ENCODE data around the gene CNDP1. TPM values are rescaled to one million over a fixed set of nuclear protein-coding genes. Genes with fewer than 3 reads are reported as not detected.
"Not testable (repeated sequence)": the region's sequence is repeated elsewhere in the genome, so short reads cannot be mapped to it uniquely, and the experiment has no call there.

CNDP1 gene
- total RNA-seq, 1 donor from 2014 or later = 0.25 TPM

DNA sequence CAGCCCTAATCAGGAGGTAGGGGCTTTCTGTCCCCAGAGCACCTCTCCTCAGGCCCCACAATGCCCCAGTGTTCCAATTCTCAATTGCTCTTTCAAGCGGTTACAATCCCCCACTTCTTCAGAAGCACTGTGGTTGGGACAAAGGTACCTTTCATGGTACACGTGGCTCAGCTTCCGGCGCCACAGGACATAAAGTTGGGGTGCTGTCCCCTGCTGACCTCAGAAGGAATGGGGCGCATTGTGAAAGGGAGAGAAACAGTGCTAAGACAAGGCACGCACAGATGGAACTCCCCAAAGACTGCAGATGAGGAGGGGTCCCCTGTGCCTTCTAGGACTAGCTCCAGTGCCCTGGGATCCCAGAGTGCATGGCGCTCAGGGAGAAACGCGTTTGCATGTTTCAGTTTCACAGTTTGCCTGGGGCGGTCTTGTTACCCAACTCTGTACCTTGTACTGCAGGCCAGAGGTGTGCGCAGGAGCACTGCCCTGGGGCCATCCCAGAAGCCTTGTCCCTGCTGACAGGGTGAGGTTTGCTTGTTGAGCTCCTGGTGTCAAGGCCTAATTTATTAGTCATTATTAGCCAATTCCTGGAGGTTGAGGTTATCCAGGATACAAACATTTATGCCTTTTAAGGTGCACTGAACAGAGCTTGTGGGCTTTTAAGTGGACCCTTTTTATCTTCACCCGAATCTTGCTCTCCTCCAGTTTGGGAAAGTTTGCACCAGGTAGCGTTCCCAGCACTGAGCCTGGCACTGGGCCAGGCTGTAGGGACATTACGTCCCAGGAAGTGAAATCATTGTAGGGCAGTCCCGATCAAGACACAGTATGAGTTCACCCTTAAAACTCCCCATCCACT lies 7.6 kb downstream of the CNDP1 start:
- intact Hi-C loops (cut with micrococcal nuclease) = no loop called here

- intact Hi-C loops (cut with micrococcal nuclease) = no loop called here
Measured at GRCh38 chr18:74544898-74545297, 10.6 kb downstream of the CNDP1 start.

DNA sequence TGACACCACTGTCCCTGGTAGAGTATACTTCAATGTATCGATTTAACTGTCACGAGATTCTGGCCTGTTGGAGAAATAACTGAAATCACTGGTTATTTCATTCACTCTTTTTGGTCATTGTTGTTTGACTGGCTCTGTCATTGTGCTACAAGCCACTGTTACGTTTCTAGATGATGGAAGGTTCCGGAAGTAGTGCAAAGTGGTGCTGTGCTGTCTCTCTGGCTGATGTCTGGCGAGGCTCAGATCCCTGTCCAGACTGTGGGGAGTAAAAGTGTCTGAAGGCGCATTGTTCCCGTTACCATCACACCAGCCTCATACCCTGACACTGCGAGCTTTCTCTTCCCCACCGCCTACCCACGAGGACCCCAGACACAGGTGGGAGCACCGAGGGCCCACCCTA lies 11.7 kb downstream of the CNDP1 start:
- intact Hi-C loops (cut with micrococcal nuclease) = no loop called here

DNA sequence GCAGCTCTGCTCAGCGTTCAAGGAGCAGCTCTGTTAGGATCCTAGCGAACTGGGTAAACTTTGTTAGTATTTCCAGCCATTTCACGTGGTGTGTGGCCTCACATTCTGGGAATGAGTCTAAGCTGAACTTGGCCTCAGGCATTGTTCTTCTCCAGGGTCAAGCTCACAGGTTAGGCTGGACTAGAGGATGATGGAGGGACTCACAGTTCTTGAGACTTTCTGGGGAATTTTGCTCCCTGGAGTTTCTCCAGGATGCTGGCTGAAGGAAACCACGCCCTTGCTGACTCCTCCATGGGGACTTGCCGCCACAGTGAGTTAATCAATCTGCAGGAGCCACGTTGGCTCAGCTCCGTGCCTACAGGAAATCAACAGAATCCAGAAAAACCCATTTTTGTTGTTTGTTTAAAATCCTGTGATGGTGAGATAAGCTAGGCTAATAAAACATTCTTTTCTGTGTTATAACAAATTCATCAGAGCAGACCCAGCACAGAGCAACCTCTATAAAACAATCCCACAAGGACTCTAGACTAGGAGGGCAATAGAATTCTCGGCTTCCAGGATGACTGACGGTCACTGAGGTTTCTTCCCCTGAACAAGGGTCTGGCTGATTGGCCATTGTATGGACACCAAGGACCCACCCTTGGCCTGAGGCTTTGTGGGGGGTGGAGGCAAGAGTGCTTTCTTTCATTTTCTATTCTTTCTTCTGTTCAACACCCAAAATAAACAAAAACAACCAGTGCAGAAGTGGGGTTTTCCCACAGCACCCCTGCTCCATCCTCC lies 12.6 kb downstream of the CNDP1 start:
- intact Hi-C loops (cut with micrococcal nuclease) = no loop called here

DNA sequence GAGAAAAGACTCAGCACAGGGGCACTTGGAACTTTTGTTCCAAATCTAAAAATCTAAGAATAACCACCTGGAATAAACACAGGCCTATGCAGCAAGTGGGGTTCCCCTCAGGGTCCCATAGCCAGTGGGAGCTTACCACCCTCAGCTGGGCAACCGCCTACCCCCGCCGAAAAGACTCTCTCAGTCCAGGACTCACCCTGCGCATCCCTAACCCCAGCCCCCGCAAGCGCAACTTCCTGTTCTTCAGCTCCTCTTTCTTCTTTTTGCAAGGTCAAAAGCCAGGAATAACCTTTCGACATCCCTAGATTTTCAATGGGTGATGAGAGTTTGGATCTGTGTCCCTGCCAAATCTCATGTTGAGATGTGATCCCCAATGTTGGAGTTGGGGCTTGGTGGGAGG lies 13.6 kb downstream of the CNDP1 start:
- intact Hi-C loops (cut with micrococcal nuclease) = no loop called here

- intact Hi-C loops (cut with micrococcal nuclease) = no loop called here
Measured at GRCh38 chr18:74549591-74550104, 15.3 kb downstream of the CNDP1 start.

GRCh38 chr18:74550886-74551285 lies 16.6 kb downstream of the CNDP1 start:
- intact Hi-C loops (cut with micrococcal nuclease) = no loop called here

GRCh38 chr18:74551452-74551851 lies 17.2 kb downstream of the CNDP1 start:
- intact Hi-C loops (cut with micrococcal nuclease) = no loop called here

- intact Hi-C loops (cut with micrococcal nuclease) = loop anchor here (1.0 kb wide), 3 partner anchors 53 to 356 kb away; no protein-coding TSS in a partner anchor
Measured at GRCh38 chr18:74551936-74552555, 17.7 kb downstream of the CNDP1 start.

DNA sequence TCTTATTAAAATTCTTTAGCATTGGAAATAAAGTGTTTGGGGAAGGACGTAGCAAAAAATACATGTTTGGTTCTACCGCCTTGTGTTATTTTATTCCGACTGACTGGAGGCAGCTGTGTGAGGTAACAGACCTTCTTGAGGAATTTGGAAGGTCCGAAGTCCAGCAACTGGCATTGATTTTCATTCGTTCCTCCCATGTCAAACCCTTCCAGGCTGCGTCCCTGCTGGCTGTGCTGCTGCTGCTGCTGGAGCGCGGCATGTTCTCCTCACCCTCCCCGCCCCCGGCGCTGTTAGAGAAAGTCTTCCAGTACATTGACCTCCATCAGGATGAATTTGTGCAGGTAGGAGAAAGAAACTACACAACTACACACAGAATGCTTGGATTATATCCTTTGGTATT lies 21.8 kb downstream of the CNDP1 start:
- intact Hi-C loops (cut with micrococcal nuclease) = no loop called here

GRCh38 chr18:74558096-74558495 lies 23.8 kb downstream of the CNDP1 start:
- intact Hi-C loops (cut with micrococcal nuclease) = no loop called here

GRCh38 chr18:74562131-74562730 lies 27.9 kb downstream of the CNDP1 start:
- intact Hi-C loops (cut with micrococcal nuclease) = no loop called here

GRCh38 chr18:74562775-74563174 lies 28.5 kb downstream of the CNDP1 start:
- intact Hi-C loops (cut with micrococcal nuclease) = no loop called here

GRCh38 chr18:74563999-74564398 lies 29.7 kb downstream of the CNDP1 start:
- intact Hi-C loops (cut with micrococcal nuclease) = no loop called here

DNA sequence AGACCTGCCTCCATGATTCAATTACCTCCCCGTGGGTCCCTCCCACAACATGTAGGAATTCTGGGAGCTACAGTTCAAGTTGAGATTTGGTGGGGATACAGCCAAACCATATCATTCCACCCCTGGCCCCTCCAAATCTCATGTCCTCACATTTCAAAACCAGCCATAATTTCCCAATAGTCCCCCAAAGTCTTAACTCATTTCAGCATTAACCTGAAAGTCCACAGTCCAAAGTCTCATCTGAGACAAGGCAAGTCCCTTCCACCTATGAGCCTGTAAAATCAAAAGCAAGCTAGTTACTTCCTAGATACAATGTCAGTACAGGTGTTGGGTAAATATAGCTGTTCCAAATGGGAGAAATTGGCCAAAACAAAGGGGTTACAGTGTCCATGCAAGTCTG lies 30.9 kb downstream of the CNDP1 start:
- intact Hi-C loops (cut with micrococcal nuclease) = not testable (repeated sequence)

GRCh38 chr18:74565993-74566392 lies 31.7 kb downstream of the CNDP1 start:
- intact Hi-C loops (cut with micrococcal nuclease) = not testable (repeated sequence)

DNA sequence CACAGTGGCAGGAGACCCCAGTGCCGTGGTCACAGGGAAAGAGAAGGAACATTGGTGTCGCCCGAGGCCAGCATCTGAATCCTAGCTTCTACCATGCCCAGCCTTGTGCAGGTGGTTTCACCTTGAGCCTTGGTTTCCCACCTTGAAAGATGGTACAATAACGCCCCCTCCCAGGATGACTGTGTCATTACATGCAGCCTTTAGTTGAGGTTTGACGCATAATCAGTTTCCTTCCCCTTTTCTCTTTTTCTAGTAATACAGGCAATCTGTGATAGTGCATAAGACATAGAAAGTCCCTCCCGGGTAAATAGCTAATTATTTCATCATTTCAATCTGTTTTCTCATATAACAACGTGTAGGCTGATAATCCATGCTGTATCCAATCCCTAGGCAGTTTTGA lies 33.5 kb downstream of the CNDP1 start:
- intact Hi-C loops (cut with micrococcal nuclease) = no loop called here

DNA sequence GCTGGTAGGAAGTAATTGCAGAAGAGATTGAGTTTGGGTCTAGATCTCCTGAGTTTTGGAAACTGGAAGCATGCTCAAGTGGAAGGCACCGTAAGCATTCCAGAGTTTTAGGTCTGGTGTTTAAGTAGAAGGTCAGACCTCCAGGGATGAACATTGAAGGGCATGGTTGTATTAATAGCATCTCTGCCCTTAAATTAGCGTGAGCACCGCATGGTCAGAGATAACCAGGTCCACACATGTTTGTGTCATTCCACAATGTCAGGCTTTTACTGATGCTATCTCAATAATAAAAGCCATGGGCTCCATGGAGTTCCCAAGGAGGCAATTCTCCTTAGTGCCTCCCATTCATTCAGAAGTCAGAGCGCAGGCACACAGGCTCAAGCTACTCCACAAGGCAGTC lies 35.1 kb downstream of the CNDP1 start:
- intact Hi-C loops (cut with micrococcal nuclease) = no loop called here

DNA sequence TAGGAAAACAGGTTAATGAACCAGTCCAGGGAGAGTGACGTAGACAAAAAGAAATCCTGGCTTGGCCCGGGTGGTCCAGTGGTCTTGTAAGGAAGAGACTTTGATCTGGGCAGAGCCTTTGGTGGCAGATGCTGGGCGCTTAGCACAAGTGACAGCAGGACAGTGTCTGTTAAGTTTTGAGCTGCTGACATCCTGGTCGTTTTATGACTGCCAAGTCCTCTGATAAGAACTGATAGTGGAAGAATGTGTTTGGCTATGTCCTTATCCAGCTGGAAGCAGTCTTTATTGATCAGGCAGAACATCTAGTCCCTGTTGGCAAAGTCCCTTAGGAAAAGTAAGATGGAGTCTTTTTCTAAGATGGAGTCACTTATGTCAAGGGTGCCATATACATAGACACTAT lies 36.0 kb downstream of the CNDP1 start:
- intact Hi-C loops (cut with micrococcal nuclease) = no loop called here

- intact Hi-C loops (cut with micrococcal nuclease) = no loop called here
Measured at GRCh38 chr18:74571895-74572680, 37.8 kb downstream of the CNDP1 start.

- intact Hi-C loops (cut with micrococcal nuclease) = no loop called here
Measured at GRCh38 chr18:74573053-74573452, 38.8 kb downstream of the CNDP1 start.

All from T-helper 2 cell treated with Interferon-gamma antibody and Interleukin-4, amounts not matched to agents 100 ng/mL and 5 ng/mL, for 36 hours (primary cell).